HPDE6-E6E7 (cell line): ENCODE results near the gene CD81.
"Not testable (repeated sequence)": the region's sequence is repeated elsewhere in the genome, so short reads cannot be mapped to it uniquely, and the experiment has no call there.

Source experiments
- DNase-seq: peaks from one replicate; pipeline ENCODE4 v3.0.0; 2011; ENCODE audit warnings: missing footprints; ENCODE audit errors: extremely low spot score

CD81 gene

DNA sequence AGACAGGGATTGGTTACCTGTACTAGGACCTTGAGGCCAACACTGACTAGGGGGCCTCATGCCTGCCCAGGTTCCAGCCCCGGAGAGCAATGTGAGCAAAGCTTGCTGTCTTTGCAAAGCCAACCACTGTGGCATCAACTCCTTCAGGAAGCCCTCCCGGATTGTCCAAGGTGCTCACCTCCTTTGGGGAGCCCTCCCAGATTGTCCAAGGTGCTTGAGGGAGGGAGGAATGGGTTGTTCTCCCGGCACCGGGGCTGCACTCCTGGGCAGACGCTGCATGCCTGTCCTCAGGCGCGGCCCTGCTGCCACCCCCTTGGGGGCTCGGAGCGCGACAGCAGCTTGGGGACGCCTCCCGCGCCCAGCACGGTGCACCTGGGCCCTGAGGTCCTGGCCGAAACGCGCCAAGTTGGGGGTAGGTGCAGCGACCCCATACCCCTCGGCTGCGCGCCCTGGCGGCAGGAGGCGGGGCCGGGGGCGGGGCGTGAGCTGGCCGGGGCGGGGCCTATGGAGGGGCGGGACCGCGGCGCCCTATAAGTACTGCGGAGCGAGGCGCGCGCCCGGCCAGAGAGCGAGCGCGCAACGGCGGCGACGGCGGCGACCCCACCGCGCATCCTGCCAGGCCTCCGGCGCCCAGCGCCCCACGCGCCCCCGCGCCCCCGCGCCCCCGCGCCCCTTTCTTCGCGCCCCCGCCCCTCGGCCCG is at the start of gene CD81:
TSS of gene CD81 (plus strand) at position 560 of the 701 bp plus-strand sequence. CDS start 240 bp downstream, outside the sequence.
- no peak for DNase-seq

DNA sequence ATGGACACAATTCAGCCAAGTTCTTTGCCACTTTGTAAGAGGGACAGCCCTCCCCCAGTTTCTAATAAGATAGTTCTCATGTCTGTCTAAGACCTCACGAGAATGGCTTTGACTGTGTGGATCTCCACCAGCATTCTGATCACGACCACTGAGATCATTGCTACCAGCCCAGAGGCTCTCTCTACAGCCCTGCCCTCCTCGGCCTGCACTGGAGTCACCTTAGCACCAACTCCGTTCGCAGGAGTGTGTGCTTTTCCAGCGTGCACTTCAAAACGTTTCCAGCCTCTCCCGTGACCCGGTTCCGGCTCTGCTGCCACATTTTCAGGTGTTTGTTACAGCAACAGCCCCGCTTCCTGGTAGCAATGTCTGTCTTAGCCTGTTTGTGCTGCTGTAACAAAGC is 49.1 kb upstream of the CD81 start:
- no peak for DNase-seq

GRCh38 chr11:2328656-2329354 is 48.3 kb upstream of the CD81 start:
- no peak for DNase-seq

DNA sequence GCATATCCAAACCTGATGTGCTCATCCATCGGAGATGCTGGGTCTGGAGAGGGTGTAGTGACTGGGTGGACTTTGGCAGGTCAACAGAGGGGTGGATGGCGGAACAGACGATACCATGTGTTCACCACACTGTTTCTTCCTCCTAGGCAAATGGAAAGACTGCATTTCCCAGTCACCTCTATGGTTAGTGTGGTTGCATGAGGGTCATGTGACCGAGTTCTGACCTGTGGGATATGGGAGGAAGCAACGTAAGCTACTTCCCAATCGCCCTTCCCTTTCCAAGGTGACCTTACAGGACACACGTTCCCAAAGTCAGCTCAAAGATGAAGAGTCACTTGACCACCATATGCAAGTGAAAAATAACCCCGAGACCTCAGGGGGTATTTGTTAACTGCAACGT is 47.6 kb upstream of the CD81 start:
- DNase-seq: no peak

- DNase-seq: no peak
Measured at GRCh38 chr11:2330696-2331095, 46.4 kb upstream of the CD81 start.

GRCh38 chr11:2331404-2331803 is 45.7 kb upstream of the CD81 start:
- no peak for DNase-seq

- not testable (repeated sequence) for DNase-seq
Measured at GRCh38 chr11:2332569-2332968, 44.5 kb upstream of the CD81 start.

DNA sequence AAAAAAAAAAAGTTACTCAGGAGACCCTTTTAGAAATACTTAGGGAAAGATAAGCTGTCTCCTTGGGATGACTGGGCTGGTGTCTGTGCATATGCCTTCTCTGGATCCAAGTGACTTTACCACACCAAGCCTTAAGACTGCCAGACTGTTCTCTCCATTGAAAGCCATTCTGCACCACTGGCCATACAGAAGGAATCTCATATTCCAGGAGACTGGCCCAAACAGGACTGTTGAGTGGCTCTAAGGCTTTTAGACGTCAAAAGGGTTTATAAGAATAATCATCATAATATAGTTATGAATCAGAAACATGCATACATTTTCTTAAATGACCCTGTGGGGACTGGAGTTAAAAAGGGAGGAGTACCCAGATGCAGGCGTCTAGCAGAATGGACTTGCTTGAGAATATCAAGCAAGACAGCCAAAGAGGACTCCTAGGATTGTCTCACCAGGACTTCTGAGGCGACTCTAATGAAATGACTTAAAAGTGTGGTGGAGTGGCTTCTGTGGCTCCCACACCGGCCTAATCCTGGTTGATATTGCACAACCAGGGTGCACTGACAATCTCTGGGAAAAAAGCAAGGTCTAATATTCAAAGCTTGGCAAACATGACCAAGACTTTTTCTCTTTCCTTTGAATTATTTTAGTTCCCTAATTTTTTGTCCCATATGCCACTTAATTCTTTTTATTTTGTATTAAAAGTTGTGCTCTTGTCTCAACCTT is 43.5 kb upstream of the CD81 start:
- not testable (repeated sequence) for DNase-seq

GRCh38 chr11:2335286-2335685 is 41.8 kb upstream of the CD81 start:
- DNase-seq: not testable (repeated sequence)

- DNase-seq: not testable (repeated sequence)
Measured at GRCh38 chr11:2338760-2339159, 38.4 kb upstream of the CD81 start.

DNA sequence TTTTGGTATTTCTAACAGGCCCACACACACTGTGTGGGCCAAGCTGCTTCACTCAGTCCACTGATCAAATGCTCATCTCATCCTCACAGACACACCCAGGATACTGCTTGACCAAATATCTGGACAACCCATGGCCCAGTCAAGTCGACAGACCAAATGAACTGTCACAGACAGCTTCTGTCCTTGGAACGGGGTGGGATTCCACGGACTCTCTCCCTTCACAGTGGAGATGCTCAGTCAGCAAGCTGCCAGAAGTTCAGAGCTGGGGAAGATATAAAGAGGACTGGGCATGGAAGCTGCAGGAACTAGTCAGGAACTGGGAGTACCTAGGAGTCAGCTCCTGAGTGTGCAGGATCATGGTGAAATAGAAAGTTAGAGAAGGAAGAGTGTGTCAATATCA is 34.6 kb upstream of the CD81 start:
- DNase-seq: no peak

- no peak for DNase-seq
Measured at GRCh38 chr11:2342981-2343380, 34.1 kb upstream of the CD81 start.

DNA sequence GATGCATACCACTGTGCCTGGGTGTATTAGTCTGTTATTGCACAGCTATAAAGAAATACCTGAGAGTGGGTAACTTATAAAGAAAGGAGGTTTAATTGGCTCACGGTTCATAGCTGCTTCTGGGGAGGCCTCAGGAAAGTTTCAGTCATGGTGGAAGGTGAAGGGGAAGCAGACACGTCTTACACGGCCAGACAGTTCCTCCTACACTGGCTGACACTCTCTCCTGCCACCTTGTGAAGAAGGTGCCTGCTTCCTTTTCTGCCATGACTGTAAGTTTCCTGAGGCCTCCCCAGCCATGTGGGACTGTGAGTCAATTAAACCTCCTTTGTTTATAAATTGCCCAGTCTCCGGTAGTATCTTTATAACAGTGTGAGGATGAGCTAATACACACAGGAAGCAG is 33.6 kb upstream of the CD81 start:
- DNase-seq: no peak

- DNase-seq: no peak
Measured at GRCh38 chr11:2345050-2345449, 32.1 kb upstream of the CD81 start.

DNA sequence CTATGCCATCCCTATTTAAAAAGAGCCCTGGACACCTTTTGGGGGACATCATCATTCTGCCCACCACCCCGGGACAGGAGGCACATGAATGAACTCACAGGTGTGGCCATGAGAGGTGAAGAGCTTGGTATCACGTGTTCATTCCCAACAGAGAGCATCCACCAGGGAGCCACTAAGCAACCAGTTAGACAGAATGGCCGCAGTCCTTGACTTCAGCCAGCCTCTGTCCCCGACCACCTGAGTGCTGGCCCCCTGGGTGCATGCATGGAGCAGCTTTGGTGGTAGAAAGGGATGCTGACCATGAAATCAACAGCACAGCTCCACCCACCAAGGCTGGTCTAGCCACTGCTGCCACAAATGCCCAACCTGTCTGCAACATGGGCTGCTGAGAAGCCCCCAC is 31.1 kb upstream of the CD81 start:
- no peak for DNase-seq

- DNase-seq: no peak
Measured at GRCh38 chr11:2346586-2347307, 30.4 kb upstream of the CD81 start.

- no peak for DNase-seq
Measured at GRCh38 chr11:2347308-2347830, 29.7 kb upstream of the CD81 start.

DNA sequence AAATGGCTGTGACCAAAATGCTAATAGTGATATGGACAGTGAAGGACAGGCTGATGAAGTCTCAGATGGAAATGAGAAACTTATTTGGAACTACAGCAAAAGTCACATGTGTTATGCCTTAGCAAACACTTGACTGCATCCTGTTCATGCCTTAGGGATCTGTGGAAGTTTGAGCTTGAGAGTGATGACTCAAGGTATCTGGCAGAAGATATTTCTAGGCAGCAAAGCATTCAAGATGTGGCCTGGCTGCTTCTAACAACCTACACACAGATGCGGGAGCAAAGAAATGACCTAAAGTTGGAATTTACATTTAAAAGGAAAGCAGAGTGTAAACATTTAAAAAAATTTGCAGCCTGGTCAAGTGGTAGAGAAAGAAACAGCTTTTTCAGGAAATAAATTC is 28.1 kb upstream of the CD81 start:
- no peak for DNase-seq

- DNase-seq: no peak
Measured at GRCh38 chr11:2351701-2352100, 25.4 kb upstream of the CD81 start.

- DNase-seq: no peak
Measured at GRCh38 chr11:2352420-2352819, 24.7 kb upstream of the CD81 start.

DNA sequence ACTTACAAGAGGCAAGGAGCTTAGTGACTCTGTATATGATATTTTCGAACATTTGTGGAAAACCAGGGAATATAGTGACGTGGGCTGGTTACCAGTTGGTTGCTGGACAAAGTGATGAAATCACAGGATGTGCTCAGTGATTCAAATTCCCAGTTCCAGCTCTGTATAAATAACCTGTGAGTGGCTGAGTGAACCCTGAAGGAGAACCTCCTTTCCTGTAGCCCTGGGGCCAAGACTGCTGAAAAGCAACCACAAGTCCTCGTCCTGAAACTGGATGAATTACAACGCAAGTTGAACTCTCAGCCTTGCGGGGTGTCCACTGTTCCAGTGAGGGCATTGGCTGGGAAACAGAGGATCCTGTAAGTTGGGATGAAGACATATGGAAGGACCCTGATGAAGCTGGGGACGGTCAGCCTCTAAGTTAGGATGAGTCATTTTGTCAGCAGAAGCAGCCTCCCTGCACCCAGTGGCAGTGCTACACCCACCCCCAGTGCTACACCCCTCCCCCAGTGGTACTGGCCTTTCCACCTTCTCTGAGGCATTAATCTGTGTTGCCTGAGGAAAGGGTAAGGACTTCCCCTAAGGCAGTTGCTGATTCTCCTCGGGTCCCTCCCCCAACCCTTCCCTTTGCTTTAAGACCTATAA is 22.0 kb upstream of the CD81 start:
- no peak for DNase-seq
